Panc1 (cell line): ENCODE measurements around the gene CTNND2.

Source experiments
- CTCF ChIP-seq: fragments of 450-650 bp; IDR thresholded peaks from 2 replicates; pipeline ENCODE4 v1.5.1; 2017; ENCODE audit warnings: mild to moderate bottlenecking
- POLR2AphosphoS5 ChIP-seq: IDR thresholded peaks from 2 replicates; pipeline ENCODE4 v1.6.1; 2012; ENCODE audit warnings: mild to moderate bottlenecking, low read depth, low read length, moderate library complexity
- REST ChIP-seq, 2 experiments: IDR thresholded peaks; 2 replicates each; pipeline ENCODE4 v1.6.1; 2011 to 2012; ENCODE audit warnings: low read depth in 2 of 2, control low read depth in 1 of 2, low read length in 1 of 2, mild to moderate bottlenecking in 1 of 2, moderate library complexity in 1 of 2; ENCODE audit not compliant: insufficient read depth in 1 of 2
- SIN3A ChIP-seq: IDR thresholded peaks from 2 replicates; pipeline ENCODE4 v1.6.1; 2012; ENCODE audit warnings: low read depth, mild to moderate bottlenecking, low read length, moderate library complexity, borderline replicate concordance; ENCODE audit not compliant: insufficient read depth
- TCF7L2 ChIP-seq: IDR thresholded peaks from 2 replicates; pipeline ENCODE4 v1.6.1; 2011; ENCODE audit warnings: mild to moderate bottlenecking, low read depth, low read length, inconsistent platforms

DNA sequence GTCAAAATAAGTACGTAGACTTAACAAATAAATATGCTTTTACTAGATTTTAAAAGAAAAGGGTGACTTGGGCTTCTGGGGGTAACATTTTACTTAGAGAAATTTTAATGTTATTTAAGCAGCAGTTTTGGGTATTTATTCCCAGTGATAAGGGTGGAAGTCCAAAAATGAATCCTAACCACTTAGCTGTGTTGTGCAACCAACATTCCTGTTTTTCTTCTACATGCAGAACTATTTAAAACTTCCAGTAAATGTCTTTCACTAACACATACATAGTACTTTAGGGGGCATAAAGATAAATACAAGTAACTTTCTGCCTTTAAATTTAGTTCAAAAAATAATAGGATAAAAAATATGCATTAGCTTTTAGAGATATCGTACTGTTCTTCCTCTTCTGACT lies 436.7 kb downstream of the CTNND2 start:
- TF ChIP-seq CTCF (no peak), POLR2AphosphoS5 (no peak), SIN3A (no peak), TCF7L2 (no peak), REST (IDR thresholded peaks at IDR 0.05; ENCODE audit: insufficient read depth in 1 of 2, low read depth in 2 of 2, low read length in 1 of 2) (no peak)
